NCI-H1092 (cell line): ENCODE measurements around the gene PIGM.

ENCODE experiments used
- DNase-seq: peaks from one replicate; lab custom pipeline; 2025; lab: John Stamatoyannopoulos, UW

PIGM gene

DNA sequence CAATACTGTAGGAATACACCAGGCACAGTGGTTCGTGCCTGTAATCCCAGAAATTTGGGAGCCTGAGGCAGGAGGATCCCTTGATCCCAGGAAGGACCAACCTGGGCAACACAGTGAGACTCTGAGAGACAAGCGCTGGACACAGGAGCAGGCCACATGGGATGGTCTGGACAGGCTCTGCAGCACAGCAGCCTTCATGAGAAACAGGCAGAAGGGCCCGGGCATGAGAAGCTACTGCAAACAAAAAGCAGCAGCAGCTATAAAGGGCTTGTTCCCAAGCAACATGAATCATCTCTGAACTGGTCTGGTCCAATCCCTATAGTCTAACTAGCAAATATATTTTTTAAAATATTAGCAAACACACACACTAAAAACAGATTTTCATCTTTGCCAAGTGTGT is 42.2 kb downstream of the PIGM start:
- no peak for DNase-seq

- DNase-seq, result no peak
Measured at GRCh38 chr1:159988006-159988405, 43.8 kb downstream of the PIGM start.

DNA sequence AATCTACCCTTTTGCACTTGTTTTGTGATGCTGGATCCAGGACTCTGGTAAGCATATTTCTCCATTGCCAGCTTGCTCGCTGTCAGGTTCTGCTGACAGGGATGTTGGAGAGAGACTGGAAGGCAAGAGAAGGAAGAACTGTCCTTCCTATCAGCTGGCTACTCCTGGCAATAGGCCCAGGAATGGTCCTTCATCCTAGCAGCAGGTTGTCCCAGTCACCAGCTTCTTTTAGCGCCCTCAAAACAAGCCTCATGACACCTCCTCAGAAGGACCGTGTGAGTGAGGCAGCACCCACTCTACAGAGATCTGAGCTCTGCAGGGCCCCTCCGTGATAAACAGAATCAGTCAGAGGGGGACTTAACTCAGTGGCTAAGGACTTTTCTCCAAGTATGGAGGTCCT is 44.6 kb downstream of the PIGM start:
- DNase-seq, result no peak

- no peak for DNase-seq
Measured at GRCh38 chr1:159986531-159986930, 45.3 kb downstream of the PIGM start.

DNA sequence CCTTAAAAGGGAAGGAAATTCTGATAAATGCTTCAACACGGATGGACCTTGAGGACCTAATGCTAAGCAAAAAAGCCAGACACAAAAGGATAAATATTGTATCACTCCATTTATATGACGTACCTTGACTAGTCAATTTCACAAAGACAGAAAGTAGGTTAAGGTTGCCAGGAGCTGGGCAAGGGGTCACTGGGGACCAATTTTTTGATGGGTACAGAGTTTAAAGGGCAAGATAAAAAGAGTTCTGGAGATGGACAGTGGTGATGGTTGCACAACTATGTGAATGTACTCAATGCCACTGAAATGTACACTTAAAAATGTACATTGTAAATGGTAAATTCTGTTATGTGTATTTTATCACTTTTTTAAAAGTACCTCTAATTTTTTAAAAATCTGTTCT is 45.7 kb downstream of the PIGM start:
- DNase-seq, result no peak

GRCh38 chr1:159985473-159985872 is 46.3 kb downstream of the PIGM start:
- DNase-seq, result no peak

DNA sequence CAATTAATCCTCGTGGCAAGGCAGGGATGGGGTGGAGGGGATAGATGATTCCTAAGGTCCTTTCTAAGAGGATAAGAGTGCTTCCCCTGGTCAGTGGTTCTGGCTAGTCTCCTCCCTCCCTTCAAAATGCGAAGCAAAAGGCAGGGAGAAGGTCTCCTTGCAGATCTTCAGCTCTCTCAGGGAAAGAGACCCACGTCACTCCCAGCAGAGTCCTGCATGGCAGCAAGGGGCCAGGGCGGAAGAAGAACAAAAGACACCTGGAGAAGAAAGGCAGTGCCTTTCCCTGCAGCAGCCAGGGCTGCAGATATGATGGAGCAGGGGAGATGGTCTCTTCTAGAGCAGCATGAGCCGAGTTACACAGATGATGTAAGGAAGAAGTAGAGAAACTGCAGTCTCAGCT is 48.1 kb downstream of the PIGM start:
- no peak for DNase-seq

GRCh38 chr1:159982280-159982679 is 49.5 kb downstream of the PIGM start:
- DNase-seq, result no peak

DNA sequence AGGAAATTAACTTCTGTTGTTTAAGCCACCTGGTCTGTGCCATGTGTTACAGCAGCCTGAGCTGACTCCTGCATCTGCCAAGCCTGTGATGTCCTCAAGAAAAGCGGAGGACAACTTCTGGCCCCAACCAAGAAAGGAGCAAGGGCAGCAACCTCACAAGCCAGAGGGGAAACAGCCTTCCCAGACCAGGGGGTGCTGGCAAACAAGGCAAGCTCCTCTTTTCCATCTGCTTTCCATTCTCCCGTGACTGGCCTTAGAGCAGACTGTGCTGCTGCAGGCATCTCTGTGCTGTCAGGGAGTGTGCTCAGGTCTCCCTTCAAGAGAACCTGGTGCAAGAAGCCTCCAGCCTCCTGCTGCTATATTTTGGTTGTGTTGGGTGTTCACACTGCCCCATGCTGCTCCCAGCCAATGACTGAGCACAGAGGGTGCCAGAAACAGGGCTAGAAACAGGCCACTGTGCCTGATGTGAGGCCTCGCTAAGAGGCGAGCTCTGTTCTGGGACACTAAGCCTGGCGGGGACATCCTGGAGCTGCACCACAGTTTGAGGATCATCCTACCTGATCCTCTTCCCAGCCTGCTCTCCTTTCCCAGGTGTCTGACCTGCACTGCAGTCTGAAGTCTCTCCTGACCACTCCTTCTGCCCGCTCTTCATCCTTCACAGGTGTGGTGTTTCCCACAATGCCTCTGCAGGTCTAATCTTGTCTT is 50.3 kb downstream of the PIGM start:
- no peak for DNase-seq

GRCh38 chr1:159980786-159981185 is 51.0 kb downstream of the PIGM start:
- no peak for DNase-seq

GRCh38 chr1:159980076-159980475 is 51.7 kb downstream of the PIGM start:
- DNase-seq, result no peak

DNA sequence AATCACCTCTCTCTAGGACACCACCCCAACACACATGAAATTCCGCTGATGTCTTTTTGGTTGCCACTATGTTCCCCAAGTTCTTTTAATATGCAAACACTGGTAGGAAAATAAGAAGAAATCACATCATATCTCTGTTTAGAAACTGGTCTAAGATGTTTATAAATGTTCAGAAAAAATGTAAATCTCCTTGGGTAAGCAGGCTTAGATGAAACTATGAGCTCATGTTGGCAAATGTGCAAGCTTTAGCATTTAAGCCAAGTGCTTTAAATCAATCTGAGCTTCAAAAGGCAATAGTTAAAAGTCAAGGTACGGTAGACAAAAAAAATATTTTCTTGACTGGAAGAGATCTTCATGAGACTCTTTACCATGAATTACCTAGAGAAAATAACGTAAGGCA is 52.5 kb downstream of the PIGM start:
- no peak for DNase-seq

- no peak for DNase-seq
Measured at GRCh38 chr1:159978107-159978398, 53.7 kb downstream of the PIGM start.

GRCh38 chr1:159977364-159978106 is 54.3 kb downstream of the PIGM start:
- no peak for DNase-seq
